GM06990 (cell line): ENCODE measurements around the gene STPG1.

Source experiments
- DNase-seq: peaks from one replicate; pipeline ENCODE4 v3.0.0-alpha.2; 2011; ENCODE audit not compliant: insufficient read length; ENCODE audit errors: extremely low read depth
- H3K27me3 ChIP-seq: replicated peaks from 2 replicates; pipeline ENCODE4 v1.6.0; 2011; ENCODE audit warnings: low read length; ENCODE audit not compliant: control insufficient read depth, insufficient read depth
- H3K36me3 ChIP-seq: 2 replicates; pipeline ENCODE4 v1.5.1; 2011; ENCODE audit warnings: low read length; ENCODE audit not compliant: control insufficient read depth, insufficient read depth
- H3K4me3 ChIP-seq: replicated peaks from 2 replicates; pipeline ENCODE4 v1.5.1; 2011; ENCODE audit warnings: low read depth, mild to moderate bottlenecking, control low read depth, low read length
- TF ChIP-seq, protein P1 (sequence below): IDR thresholded peaks from 2 replicates; pipeline ENCODE4 v1.5.1; 2011; ENCODE audit warnings: low read length, control low read depth, mild to moderate bottlenecking, inconsistent platforms; ENCODE audit not compliant: insufficient read depth, poor library complexity, severe bottlenecking

The STPG1 gene

DNA sequence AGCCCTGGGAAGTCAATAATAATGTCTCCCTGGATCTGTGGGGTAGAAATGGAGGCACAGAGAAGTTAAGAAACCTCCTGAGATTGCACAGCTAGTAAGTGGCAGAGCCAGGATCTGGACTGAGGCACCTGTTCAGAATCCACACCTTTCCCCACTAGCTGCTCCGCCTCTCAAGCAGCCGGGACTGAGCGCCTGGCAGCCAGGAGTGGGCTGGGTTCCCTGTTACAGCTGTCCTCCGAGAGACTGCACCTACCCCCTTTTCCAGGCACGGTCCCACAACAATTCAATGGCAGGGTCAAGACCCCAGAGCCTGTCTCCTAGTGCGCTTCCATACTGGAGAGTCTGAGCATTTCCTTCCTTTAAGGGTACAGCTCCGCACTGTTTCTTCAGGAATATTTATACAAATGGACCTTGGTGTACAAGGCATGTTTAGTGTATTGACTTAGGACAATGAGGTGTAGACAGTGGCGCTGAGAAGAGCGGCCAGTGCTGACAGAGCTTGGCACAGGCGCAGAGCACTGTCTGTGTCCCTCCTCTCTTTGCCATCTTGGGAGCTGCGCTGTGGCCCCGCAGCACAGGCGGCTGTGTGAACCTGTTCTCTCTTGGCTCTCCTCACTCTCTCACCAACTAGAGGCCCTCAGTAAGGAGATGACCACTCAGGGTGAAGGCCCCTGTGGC lies 70.0 kb downstream of the STPG1 start:
- no peak overlapping the region for H3K4me3 ChIP-seq
- no peak for DNase-seq
- H3K27me3 ChIP-seq, result no peaks in the 10 kb centered on the region
- TF ChIP-seq, protein P1, sequence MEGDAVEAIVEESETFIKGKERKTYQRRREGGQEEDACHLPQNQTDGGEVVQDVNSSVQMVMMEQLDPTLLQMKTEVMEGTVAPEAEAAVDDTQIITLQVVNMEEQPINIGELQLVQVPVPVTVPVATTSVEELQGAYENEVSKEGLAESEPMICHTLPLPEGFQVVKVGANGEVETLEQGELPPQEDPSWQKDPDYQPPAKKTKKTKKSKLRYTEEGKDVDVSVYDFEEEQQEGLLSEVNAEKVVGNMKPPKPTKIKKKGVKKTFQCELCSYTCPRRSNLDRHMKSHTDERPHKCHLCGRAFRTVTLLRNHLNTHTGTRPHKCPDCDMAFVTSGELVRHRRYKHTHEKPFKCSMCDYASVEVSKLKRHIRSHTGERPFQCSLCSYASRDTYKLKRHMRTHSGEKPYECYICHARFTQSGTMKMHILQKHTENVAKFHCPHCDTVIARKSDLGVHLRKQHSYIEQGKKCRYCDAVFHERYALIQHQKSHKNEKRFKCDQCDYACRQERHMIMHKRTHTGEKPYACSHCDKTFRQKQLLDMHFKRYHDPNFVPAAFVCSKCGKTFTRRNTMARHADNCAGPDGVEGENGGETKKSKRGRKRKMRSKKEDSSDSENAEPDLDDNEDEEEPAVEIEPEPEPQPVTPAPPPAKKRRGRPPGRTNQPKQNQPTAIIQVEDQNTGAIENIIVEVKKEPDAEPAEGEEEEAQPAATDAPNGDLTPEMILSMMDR, result no peak
- no peaks in the 10 kb centered on the region; the same call in 1 of the 2 replicates for H3K36me3 ChIP-seq

DNA sequence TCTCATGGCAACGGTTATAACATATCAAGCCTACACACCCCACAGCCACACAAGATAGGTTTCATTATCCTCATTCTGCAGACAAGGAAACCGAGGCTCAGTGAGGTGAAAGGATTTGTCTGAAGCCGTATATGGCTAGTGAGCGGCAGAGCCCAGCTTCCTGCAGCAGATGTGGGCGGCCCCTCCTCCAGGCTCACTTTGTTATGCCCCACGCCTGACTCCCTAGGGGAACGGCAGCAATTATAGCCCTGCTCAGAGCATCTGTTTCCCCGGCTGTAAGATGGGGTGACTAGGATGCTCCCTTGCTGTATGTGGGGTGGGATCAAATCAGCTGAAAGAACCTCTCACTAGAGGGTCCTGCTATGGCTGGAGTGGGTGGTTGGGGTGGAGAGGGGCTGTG lies 72.3 kb downstream of the STPG1 start:
- TF ChIP-seq, protein P1, result no peak
- Histone ChIP-seq H3K4me3 (no peak overlapping the region), H3K36me3 (no peaks in the 10 kb centered on the region; the same call in 1 of the 2 replicates), H3K27me3 (no peaks in the 10 kb centered on the region)
- DNase-seq, result no peak

DNA sequence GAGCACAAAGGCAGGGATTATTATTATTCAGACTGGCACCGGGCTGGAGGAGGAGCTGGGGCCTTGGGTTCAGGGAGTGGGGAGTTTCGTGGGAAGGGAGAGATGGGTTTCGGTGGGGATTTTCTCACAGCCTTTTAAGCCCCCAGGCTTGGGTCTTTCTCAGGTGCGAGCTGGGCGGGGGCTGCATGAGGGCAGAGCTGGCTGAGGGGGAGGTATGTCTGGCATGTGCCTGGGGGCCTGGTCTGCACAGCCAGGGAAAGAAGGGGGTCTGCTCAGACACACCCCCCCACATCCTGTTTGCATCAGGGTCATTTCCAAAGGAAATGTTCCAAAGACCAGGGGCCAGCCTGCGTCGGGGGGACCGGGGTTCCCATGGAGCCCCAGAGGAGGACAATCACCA lies 72.8 kb downstream of the STPG1 start:
- TF ChIP-seq, protein P1, result no peak
- Histone ChIP-seq H3K36me3 (no peaks in the 10 kb centered on the region; the same call in 1 of the 2 replicates), H3K27me3 (no peaks in the 10 kb centered on the region), H3K4me3 (no peak overlapping the region)
- no peak for DNase-seq

DNA sequence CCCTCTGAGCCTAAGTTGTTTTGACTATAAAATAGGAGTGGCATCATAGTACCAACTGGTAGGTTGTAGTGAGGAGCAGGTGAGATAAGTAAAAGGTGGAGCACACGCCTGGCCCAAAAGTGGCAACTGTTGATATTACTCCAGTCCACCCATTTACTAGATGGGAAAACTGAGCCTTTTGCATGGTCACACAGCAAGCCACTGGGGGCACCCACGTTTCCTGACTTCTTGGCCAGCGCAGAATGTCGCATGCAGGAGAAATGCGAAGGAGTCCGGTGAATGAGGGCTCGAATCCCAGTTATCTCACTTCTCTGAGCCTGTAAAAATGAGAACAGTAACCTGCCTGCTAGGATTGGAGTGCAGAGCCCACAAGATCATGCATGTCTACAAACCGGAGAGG lies 73.6 kb downstream of the STPG1 start:
- DNase-seq, result no peak
- Histone ChIP-seq H3K4me3 (no peak overlapping the region), H3K36me3 (no peaks in the 10 kb centered on the region; the same call in 1 of the 2 replicates), H3K27me3 (no peaks in the 10 kb centered on the region)
- TF ChIP-seq, protein P1, result no peak

DNA sequence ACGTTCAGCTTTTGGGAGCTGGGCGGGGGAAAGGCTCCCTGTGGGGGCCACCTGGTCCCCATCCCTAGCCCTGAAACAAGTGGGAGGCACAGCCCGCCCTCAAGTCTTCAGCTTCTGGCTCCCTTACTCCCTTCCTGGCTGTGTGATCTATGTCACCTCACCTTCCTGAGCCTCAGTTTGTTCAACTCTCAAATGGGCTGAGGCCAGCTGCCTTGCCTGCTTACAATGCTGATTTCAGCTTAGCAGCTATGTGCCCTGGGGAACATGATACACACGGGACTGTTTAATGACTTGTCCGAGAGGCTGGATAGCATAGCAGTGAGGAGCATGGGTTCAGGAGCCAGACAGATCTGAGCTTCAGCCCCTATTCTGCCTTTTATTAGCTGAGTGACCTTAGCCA lies 75.1 kb downstream of the STPG1 start:
- TF ChIP-seq, protein P1, result no peak
- Histone ChIP-seq H3K27me3 (no peaks in the 10 kb centered on the region), H3K36me3 (no peaks in the 10 kb centered on the region; the same call in 1 of the 2 replicates), H3K4me3 (no peak overlapping the region)
- no peak for DNase-seq

DNA sequence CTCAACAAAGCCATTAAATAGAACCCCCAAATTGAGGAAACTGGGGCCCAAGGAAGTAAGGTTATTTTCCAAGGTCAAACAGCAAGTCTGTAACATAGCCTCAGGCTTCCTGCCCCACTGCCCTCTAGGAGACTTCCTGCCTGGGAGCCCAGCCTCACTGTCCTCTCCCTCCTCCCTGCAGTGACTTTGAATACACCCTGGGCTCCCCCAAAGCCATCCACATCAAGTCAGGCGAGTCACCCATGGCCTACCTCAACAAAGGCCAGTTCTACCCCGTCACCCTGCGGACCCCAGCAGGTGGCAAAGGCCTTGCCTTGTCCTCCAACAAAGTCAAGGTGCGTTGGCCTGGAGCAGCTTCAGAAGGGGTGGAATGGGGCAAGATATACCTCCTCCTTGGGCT lies 76.1 kb downstream of the STPG1 start:
- Histone ChIP-seq H3K27me3 (no peaks in the 10 kb centered on the region), H3K4me3 (no peak overlapping the region), H3K36me3 (no peaks in the 10 kb centered on the region; the same call in 1 of the 2 replicates)
- no peak for DNase-seq
- TF ChIP-seq, protein P1, result no peak
